B cell (primary cell): ENCODE data around the gene CPLX1.

Experiments used
- EZH2 ChIP-seq: IDR thresholded peaks from 2 replicates; pipeline ENCODE4 v1.6.1; 2012; ENCODE audit warnings: borderline replicate concordance, low read depth, mild to moderate bottlenecking, moderate library complexity, low read length; ENCODE audit not compliant: insufficient read depth, poor library complexity, severe bottlenecking
- TF ChIP-seq, protein P1 (sequence below): fragments of 200-600 bp; IDR thresholded peaks from one replicate; pipeline ENCODE4 v1.8.0; 2022; ENCODE audit warnings: antibody characterized with exemption, mild to moderate bottlenecking

GRCh38 chr4:869776-870175 is 43.8 kb upstream of the CPLX1 start:
- TF ChIP-seq, protein P1, sequence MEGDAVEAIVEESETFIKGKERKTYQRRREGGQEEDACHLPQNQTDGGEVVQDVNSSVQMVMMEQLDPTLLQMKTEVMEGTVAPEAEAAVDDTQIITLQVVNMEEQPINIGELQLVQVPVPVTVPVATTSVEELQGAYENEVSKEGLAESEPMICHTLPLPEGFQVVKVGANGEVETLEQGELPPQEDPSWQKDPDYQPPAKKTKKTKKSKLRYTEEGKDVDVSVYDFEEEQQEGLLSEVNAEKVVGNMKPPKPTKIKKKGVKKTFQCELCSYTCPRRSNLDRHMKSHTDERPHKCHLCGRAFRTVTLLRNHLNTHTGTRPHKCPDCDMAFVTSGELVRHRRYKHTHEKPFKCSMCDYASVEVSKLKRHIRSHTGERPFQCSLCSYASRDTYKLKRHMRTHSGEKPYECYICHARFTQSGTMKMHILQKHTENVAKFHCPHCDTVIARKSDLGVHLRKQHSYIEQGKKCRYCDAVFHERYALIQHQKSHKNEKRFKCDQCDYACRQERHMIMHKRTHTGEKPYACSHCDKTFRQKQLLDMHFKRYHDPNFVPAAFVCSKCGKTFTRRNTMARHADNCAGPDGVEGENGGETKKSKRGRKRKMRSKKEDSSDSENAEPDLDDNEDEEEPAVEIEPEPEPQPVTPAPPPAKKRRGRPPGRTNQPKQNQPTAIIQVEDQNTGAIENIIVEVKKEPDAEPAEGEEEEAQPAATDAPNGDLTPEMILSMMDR, result no peak
- no peak for TF ChIP-seq EZH2
